GM04503 (cell line): ENCODE results near the gene EPN2.

Source experiments
- DNase-seq: peaks from one replicate; pipeline ENCODE4 v3.0.0-alpha.2; 2012; ENCODE audit warnings: low read depth

Gene EPN2

GRCh38 chr17:19311421-19312215 lies 74.5 kb downstream of the EPN2 start:
- no peak for DNase-seq

- no peak for DNase-seq
These were observed 75.2 kb downstream of the EPN2 start for GRCh38 chr17:19312406-19312805.

- no peak for DNase-seq
These were observed 76.0 kb downstream of the EPN2 start for GRCh38 chr17:19313066-19313745.

GRCh38 chr17:19313746-19314651 lies 76.8 kb downstream of the EPN2 start:
- DNase-seq: no peak

GRCh38 chr17:19315104-19315503 lies 77.9 kb downstream of the EPN2 start:
- no peak for DNase-seq

- DNase-seq: no peak
These were observed 79.7 kb downstream of the EPN2 start for GRCh38 chr17:19316761-19317358.

- no peak for DNase-seq
These were observed 80.4 kb downstream of the EPN2 start for GRCh38 chr17:19317359-19318095.

GRCh38 chr17:19318611-19319010 lies 81.4 kb downstream of the EPN2 start:
- DNase-seq: no peak

- DNase-seq: no peak
These were observed 82.8 kb downstream of the EPN2 start for GRCh38 chr17:19319771-19320505.

GRCh38 chr17:19320876-19321275 lies 83.7 kb downstream of the EPN2 start:
- DNase-seq: no peak

GRCh38 chr17:19321481-19322128 lies 84.4 kb downstream of the EPN2 start:
- DNase-seq: no peak

- no peak for DNase-seq
These were observed 85.0 kb downstream of the EPN2 start for GRCh38 chr17:19322129-19322505.

GRCh38 chr17:19322861-19323260 lies 85.7 kb downstream of the EPN2 start:
- DNase-seq: no peak

- no peak for DNase-seq
These were observed 88.4 kb downstream of the EPN2 start for GRCh38 chr17:19325542-19325941.

GRCh38 chr17:19327031-19327783 lies 90.0 kb downstream of the EPN2 start:
- peak; percentile 83 for DNase-seq

- no peak for DNase-seq
These were observed 91.4 kb downstream of the EPN2 start for GRCh38 chr17:19328441-19329061.

GRCh38 chr17:19329136-19329535 lies 92.0 kb downstream of the EPN2 start:
- DNase-seq: no peak

GRCh38 chr17:19329839-19330238 lies 92.7 kb downstream of the EPN2 start:
- no peak for DNase-seq

GRCh38 chr17:19330271-19330670 lies 93.1 kb downstream of the EPN2 start:
- DNase-seq: no peak
